HG03439 (cell line): Measurements from ENCODE around the gene ASB7.
"Not testable (repeated sequence)": the region's sequence is repeated elsewhere in the genome, so short reads cannot be mapped to it uniquely, and the experiment has no call there.

ENCODE experiments used
- ATAC-seq: cut with Tn5 transposase; IDR thresholded peaks from one replicate; pipeline ENCODE4 v1.9.1; 2021; ENCODE audit warnings: mild to moderate bottlenecking, moderate library complexity; ENCODE audit not compliant: unreplicated experiment

The ASB7 gene

DNA sequence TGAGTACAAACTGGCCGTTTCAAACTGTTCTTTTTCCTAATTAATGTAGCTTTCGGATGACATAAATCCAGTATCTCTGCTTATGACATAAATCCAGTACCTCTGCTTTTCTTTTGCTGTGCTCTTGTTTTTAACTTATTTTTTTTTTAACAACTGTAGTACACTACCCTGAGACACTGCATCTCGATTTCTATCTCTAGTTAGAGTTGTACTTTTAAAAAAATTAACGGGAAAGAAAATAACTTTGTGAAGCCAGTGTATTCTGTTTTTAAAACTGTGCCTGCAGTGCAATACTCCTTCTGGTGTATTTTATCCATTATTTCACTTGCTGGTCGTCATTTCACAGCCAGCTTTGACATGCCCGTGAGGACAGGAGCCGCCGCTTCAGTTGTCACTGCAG, 46.6 kb downstream of the ASB7 start:
- no peak for ATAC-seq

- no peak for ATAC-seq
These were observed 48.3 kb downstream of the ASB7 start for GRCh38 chr15:100650685-100651084.

- ATAC-seq: no peak
These were observed 48.9 kb downstream of the ASB7 start for GRCh38 chr15:100651253-100651652.

GRCh38 chr15:100652116-100652515, 49.7 kb downstream of the ASB7 start:
- no peak for ATAC-seq

GRCh38 chr15:100653608-100654007, 51.2 kb downstream of the ASB7 start:
- ATAC-seq: no peak

DNA sequence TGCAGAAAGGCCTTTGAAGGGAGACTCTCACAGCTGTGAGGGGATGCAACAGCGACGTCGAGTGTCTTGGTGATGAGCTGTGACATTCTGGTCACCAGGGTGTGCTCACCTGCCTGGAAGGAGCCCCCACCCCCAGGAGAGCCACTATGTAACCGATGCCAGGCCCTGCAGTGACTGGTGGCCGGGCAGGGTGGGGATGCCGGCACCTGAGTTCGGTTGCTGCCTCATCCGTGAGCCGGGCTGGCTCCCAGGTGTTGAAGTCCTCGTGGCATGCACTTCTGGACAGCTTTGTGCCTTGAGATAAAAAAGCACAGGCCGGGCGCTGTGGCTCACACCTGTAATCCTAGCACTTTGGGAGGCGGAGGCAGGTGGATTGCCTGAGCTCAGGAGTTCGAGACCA, 56.5 kb downstream of the ASB7 start:
- no peak for ATAC-seq

GRCh38 chr15:100661156-100661555, 58.8 kb downstream of the ASB7 start:
- no peak for ATAC-seq

- no peak for ATAC-seq
These were observed 60.9 kb downstream of the ASB7 start for GRCh38 chr15:100663086-100663914.

DNA sequence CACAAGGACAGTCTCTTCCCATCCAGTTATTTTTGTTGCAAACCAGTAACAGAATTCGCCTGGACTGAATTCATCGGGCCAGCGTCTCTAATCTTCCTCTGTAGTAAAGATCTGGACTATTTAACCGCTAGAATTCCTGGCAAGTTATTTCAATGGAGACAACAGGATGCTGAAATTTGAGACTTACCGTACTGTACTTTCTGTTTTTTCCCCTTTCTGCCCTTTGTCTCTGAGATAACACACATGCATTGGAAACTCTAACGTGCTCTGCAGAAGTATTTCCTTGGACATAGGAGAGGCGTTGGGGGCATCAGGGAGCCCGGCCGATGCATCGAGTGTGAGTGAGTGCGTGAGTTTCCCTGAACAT, 61.5 kb downstream of the ASB7 start:
- no peak for ATAC-seq

GRCh38 chr15:100665570-100665969, 63.2 kb downstream of the ASB7 start:
- ATAC-seq: no peak

DNA sequence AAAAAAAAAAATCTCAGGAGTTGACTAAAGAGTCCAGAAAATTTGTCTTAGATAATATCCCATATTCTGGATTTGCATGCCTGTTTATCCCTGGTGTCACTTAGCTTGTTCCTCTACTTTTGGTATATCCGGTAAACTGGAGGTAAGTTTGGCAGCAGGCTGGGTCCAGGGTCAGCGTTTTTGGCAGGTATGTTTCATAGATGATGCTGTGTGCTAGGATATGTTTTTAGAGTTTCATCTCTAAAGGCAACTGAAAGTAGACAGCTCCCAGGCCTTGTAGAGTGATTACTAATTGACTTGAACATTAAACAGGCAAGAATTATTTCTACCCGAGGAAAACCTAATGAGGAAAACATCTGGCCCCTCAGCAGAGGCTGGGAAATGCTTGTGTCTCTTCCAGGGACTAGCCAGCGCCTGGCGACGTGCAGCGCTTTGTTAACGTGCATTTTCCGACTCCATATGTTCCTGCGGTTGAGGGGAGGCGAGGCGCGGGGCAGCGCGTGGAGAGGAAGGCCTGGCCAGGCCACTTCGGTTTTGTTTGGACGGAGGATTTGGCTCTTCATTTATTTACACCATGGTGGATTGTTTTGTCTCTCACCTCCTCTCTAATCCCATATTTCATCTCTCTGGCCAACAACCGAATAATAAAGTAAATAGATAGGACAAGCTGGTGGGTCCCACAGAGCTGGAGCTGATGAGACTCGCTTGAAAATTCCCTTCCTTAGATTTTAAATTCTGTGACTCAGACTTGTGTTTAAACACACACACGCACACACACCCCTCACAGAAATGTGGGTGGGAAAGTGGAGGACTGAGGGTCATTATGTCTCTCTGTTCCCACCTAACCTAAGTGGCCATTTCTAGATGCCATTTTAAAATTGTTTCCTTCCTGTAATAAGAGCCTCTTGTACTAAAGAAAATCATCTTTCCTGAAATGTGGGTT, 65.3 kb downstream of the ASB7 start:
- ATAC-seq: no peak

DNA sequence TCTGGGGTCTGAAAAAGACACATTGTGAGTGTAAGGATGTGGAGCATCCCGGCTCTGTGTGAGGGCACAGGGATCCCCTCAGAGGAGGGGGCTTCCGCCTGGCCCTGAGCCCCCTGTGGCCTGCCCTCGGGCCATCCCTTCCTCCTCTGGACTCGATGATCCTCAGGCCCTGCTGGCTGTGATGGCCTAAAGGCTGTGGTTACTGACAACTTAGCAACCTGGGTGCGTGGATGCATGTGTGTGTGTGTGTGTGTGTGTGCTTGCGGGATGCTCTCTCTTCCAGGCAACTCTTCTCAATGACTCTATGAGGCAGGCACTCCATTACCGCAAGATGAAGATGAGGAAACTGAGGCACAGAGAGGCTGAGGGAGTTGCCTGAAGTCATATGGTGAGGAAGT, 66.0 kb downstream of the ASB7 start:
- no peak for ATAC-seq

- ATAC-seq: no peak
These were observed 66.9 kb downstream of the ASB7 start for GRCh38 chr15:100669260-100669659.

GRCh38 chr15:100670505-100671021, 68.2 kb downstream of the ASB7 start:
- ATAC-seq: no peak

- ATAC-seq: no peak
These were observed 68.8 kb downstream of the ASB7 start for GRCh38 chr15:100671124-100671680.

- no peak for ATAC-seq
These were observed 69.6 kb downstream of the ASB7 start for GRCh38 chr15:100671858-100672543.

GRCh38 chr15:100672959-100673358, 70.6 kb downstream of the ASB7 start:
- ATAC-seq: no peak

DNA sequence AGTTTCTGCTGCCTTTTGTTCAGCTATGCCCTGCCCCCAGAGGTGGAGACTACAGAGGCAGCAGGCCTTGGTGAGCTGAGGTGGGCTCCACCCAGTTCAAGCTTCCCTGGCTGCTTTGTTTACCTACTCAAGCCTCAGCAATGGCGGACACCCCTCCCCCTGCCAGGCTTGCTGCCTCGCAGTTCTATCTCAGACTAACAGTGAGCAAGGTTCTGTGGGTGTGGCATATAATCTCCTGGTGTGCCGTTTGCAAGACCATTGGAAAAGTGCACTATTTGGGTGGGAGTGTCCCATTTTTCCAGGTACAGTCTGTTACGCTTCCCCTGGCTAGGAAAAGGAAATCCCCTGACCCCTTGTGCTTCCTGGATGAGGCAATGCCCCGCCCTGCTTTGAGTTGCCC, 76.8 kb downstream of the ASB7 start:
- ATAC-seq: not testable (repeated sequence)

DNA sequence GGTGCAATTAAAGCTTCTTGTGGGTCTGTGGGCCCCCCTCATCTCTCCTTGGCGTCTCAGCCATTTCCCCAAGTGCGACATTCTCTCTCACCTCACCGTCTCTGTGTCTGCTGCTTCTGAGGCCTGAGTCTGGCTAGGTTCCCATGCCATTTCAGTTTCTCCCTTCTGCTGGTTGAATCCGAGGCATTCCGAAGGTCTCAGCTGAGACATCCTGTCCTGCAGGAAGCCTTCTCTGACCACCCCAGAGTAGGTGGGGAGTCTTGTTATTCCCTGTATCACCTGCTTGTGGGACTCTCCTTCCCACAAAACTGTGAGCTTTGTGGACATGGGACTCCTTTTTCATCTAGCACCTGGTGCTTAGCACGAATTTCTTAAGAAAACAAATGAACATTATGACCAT, 78.3 kb downstream of the ASB7 start:
- no peak for ATAC-seq

- ATAC-seq: no peak
These were observed 79.0 kb downstream of the ASB7 start for GRCh38 chr15:100681335-100681746.

- ATAC-seq: no peak
These were observed 80.1 kb downstream of the ASB7 start for GRCh38 chr15:100682468-100682867.
